SK-N-SH (cell line): ENCODE data around the gene MMD2. TPM values are rescaled to one million over a fixed set of nuclear protein-coding genes. Genes with fewer than 3 reads are reported as not detected.

Experiments
- CTCF ChIA-PET: fragments of 300-600, 350-600 bp; formaldehyde crosslinking; extraction: SDS; loops from one replicate; lab custom pipeline; 2021; lab: Yijun Ruan, JAX
- POLR2A ChIA-PET: fragments of 350-600 bp; sonication (Branson Sonifier 250); formaldehyde crosslinking; extraction: SDS; loops from one replicate; lab custom pipeline; 2020; ENCODE audit warnings: antibody characterized with exemption, inconsistent platforms; lab: Yijun Ruan, JAX
- DNase-seq: peaks from one replicate; pipeline ENCODE4 v3.0.0; 2012
- H2AFZ ChIP-seq: fragments of 200-600 bp; sonication (generic); 2 replicates; pipeline ENCODE4 v1.8.1; 2016; ENCODE audit warnings: antibody characterized with exemption, mild to moderate bottlenecking, low read depth
- H3F3A ChIP-seq: fragments of 200-600 bp; sonication (generic); replicated peaks from 2 replicates; pipeline ENCODE3; 2016; ENCODE audit warnings: antibody characterized with exemption, mild to moderate bottlenecking; ENCODE audit not compliant: insufficient read depth
- H3K27ac ChIP-seq, 2 experiments: fragments of 200-500 bp in 1 of 2; fragments of 200-600 bp in 1 of 2; sonication (Bioruptor generic) in 1 of 2; sonication (generic), shearing (Covaris generic) in 1 of 2; 2 replicates each; pipeline versions ENCODE4 v1.5.1 to v1.6.1; 2014 to 2016; ENCODE audit warnings: low read depth in 2 of 2, inconsistent platforms in 1 of 2, low read length in 1 of 2, mild to moderate bottlenecking in 1 of 2, mixed read lengths in 1 of 2
- H3K27me3 ChIP-seq: fragments of 200-600 bp; sonication (generic), shearing (Covaris generic); 2 replicates; pipeline ENCODE4 v1.6.1; 2016; ENCODE audit warnings: mixed run types; ENCODE audit not compliant: insufficient read depth
- H3K36me3 ChIP-seq, 2 experiments: fragments of 200-500 bp in 1 of 2; fragments of 200-600 bp in 1 of 2; sonication (Bioruptor generic) in 1 of 2; sonication (generic) in 1 of 2; replicated peaks in 1 of 2; 2 replicates each; pipeline versions ENCODE3 to v1.5.1; 2014 to 2016; ENCODE audit warnings: low read length in 1 of 2, mild to moderate bottlenecking in 1 of 2; ENCODE audit not compliant: insufficient read depth in 2 of 2, control insufficient read depth in 1 of 2
- H3K4me1 ChIP-seq, 2 experiments: fragments of 200-500 bp in 1 of 2; fragments of 200-600 bp in 1 of 2; sonication (Bioruptor generic) in 1 of 2; sonication (generic), shearing (Covaris generic) in 1 of 2; 2 replicates each; pipeline versions ENCODE4 v1.5.1 to v1.6.1; 2014 to 2016; ENCODE audit warnings: low read depth in 1 of 2, low read length in 1 of 2, mixed run types in 1 of 2; ENCODE audit not compliant: insufficient read depth in 2 of 2, control insufficient read depth in 1 of 2
- H3K4me2 ChIP-seq: fragments of 200-600 bp; sonication (generic), shearing (Covaris generic); 2 replicates; pipeline ENCODE4 v1.6.1; 2017; ENCODE audit warnings: mixed run types
- H3K4me3 ChIP-seq, 2 experiments: fragments of 200-500 bp in 1 of 2; fragments of 200-600 bp in 1 of 2; sonication (Bioruptor generic) in 1 of 2; sonication (generic), shearing (Covaris generic) in 1 of 2; 2 replicates each; pipeline versions ENCODE4 v1.5.1 to v1.8.1; 2014 to 2016; ENCODE audit warnings: low read depth in 2 of 2, inconsistent platforms in 1 of 2, low read length in 1 of 2, mild to moderate bottlenecking in 1 of 2, mixed read lengths in 1 of 2, moderate library complexity in 1 of 2
- H3K79me2 ChIP-seq: fragments of 200-600 bp; sonication (generic); 2 replicates; pipeline ENCODE4 v1.8.1; 2017; ENCODE audit warnings: mild to moderate bottlenecking; ENCODE audit not compliant: insufficient read depth
- H3K9ac ChIP-seq: fragments of 200-600 bp; sonication (generic); 2 replicates; pipeline ENCODE4 v1.6.1; 2017; ENCODE audit warnings: mixed run types
- H3K9me2 ChIP-seq: fragments of 200-600 bp; sonication (generic); 2 replicates; pipeline ENCODE4 v1.6.1; 2017; ENCODE audit warnings: mixed run types
- H3K9me3 ChIP-seq: fragments of 200-600 bp; sonication (generic); 2 replicates; pipeline ENCODE4 v1.6.1; 2017; ENCODE audit warnings: mixed run types, mild to moderate bottlenecking, moderate library complexity
- H4K20me1 ChIP-seq: fragments of 200-600 bp; sonication (generic); 2 replicates; pipeline ENCODE4 v1.6.1; 2017; ENCODE audit warnings: mild to moderate bottlenecking, mixed run types; ENCODE audit not compliant: insufficient read depth
- CHD2 ChIP-seq: fragments of 150-350 bp; IDR thresholded peaks from 2 replicates; pipeline ENCODE4 v1.6.1; 2018; ENCODE audit warnings: low read length; ENCODE audit not compliant: partially characterized antibody
- EP300 ChIP-seq, 2 experiments: IDR thresholded peaks; 2 replicates each; pipeline versions ENCODE4 v1.4.0 to v1.6.1; 2012; ENCODE audit warnings: borderline replicate concordance in 1 of 2, low read depth in 1 of 2, low read length in 1 of 2
- FOXM1 ChIP-seq: IDR thresholded peaks from 2 replicates; pipeline ENCODE4 v1.4.0; 2012; ENCODE audit warnings: low read depth, mild to moderate bottlenecking
- GATA2 ChIP-seq: sonication (generic); formaldehyde crosslinking; IDR thresholded peaks from 2 replicates; pipeline ENCODE4 v1.5.0; 2020; ENCODE audit warnings: mild to moderate bottlenecking, missing genetic modification reagents
- MAX ChIP-seq: IDR thresholded peaks from 2 replicates; pipeline ENCODE4 v1.4.0; 2012; ENCODE audit warnings: low read depth
- NFIC ChIP-seq: IDR thresholded peaks from 2 replicates; pipeline ENCODE4 v1.4.0; 2012; ENCODE audit warnings: borderline replicate concordance
- RAD21 ChIP-seq: IDR thresholded peaks from 2 replicates; pipeline ENCODE4 v1.6.1; 2012; ENCODE audit warnings: mild to moderate bottlenecking, low read length
- RXRA ChIP-seq: IDR thresholded peaks from 2 replicates; pipeline ENCODE4 v1.4.0; 2012; ENCODE audit warnings: low read depth, mild to moderate bottlenecking, borderline replicate concordance
- TEAD4 ChIP-seq: IDR thresholded peaks from 2 replicates; pipeline ENCODE4 v1.4.0; 2012; ENCODE audit warnings: mild to moderate bottlenecking, borderline replicate concordance; ENCODE audit not compliant: insufficient read depth
- USF2 ChIP-seq: fragments of 150-350 bp; IDR thresholded peaks from 2 replicates; pipeline ENCODE4 v1.6.1; 2017; ENCODE audit warnings: antibody characterized with exemption, low read length, low read depth, borderline replicate concordance
- WGBS: methylation state at CpG from one replicate; pipeline ENCODE4 v1.1.6; 2017; ENCODE audit warnings: low lambda C conversion rate; 5-methylcytosine and 5-hydroxymethylcytosine counted together
- polyA plus RNA-seq, 3 experiments: library from polyadenylated mRNA; depleted of rRNA; stranded (reverse); fragments of >200 nt; gene quantifications; 2 replicates each; pipeline ENCODE4 v1.2.3, GENCODE V29; 2012

MMD2 gene
- polyA plus RNA-seq, 1 of the 3 experiments (the other 2 are of a cell fraction) = not detected

- Histone ChIP-seq H4K20me1 (no peaks in the 10 kb centered on the region), H3K4me1 (no peaks in the 10 kb centered on the region), H3K27ac (no peak overlapping the region), H3K9ac (no peak overlapping the region), H3K36me3 (no peaks in the 10 kb centered on the region), H3F3A (no peaks in the 10 kb centered on the region), H3K4me2 (no peak overlapping the region), H3K79me2 (no peaks in the 10 kb centered on the region), H3K4me3 (no peak overlapping the region), H3K9me3 (0 out of 2 replicates have a peak, but pooled peaks cover 3% of the 10 kb centered on the region), H2AFZ (no peak overlapping the region), H3K27me3 (peaks cover 7% of the 10 kb centered on the region; the same call in 1 of the 2 replicates), H3K9me2 (no peaks in the 10 kb centered on the region)
- POLR2A ChIA-PET = no interaction called here
- DNase-seq = no peak
- 51% methylated on average over 4 of the region's 4 CpGs for WGBS
- no peak for TF ChIP-seq RAD21
- TF ChIP-seq TEAD4 = no peak
- no peak for TF ChIP-seq EP300 (IDR thresholded peaks at IDR 0.05; ENCODE audit: borderline replicate concordance in 1 of 2, low read depth in 1 of 2, low read length in 1 of 2)
- TF ChIP-seq MAX = no peak
- CTCF ChIA-PET = interaction anchor here (1.5 kb wide), 1 partner anchor 18 kb away, joined by 3 read pairs; no protein-coding TSS in a partner anchor
Measured at GRCh38 chr7:4944939-4945338, 14.0 kb downstream of the MMD2 start.

GRCh38 chr7:4943297-4943696, 15.7 kb downstream of the MMD2 start:
- ChIA-PET CTCF (interaction anchor here (1.5 to 2.8 kb wide), 3 partner anchors 13 to 30 kb away, joined by 3 to 10 read pairs (median 5); no protein-coding TSS in a partner anchor), POLR2A (no interaction called here)
- Histone ChIP-seq H3K79me2 (no peaks in the 10 kb centered on the region), H3K27me3 (peaks cover 7% of the 10 kb centered on the region; the same call in 1 of the 2 replicates), H4K20me1 (no peaks in the 10 kb centered on the region), H3K9me3 (no peaks in the 10 kb centered on the region)
- TF ChIP-seq TEAD4 (no peak), CHD2 (no peak), NFIC (no peak), FOXM1 (no peak), RAD21 (no peak), EP300 (IDR thresholded peaks at IDR 0.05; ENCODE audit: borderline replicate concordance in 1 of 2, low read depth in 1 of 2, low read length in 1 of 2) (no peak), RXRA (no peak), USF2 (no peak), GATA2 (CRISPR knock-in tag) (no peak)
- TF ChIP-seq, all 33 proteins: peak for 0
- DNase-seq = no peak
- no peak overlapping the region for H3K4me2 ChIP-seq
- H3K36me3 ChIP-seq = no peaks in the 10 kb centered on the region
- H2AFZ ChIP-seq = no peak overlapping the region
- WGBS = 62% methylated on average over 10 of the region's 10 CpGs
- no peaks in the 10 kb centered on the region for H3K4me1 ChIP-seq
- H3K9me2 ChIP-seq = no peaks in the 10 kb centered on the region
- H3K9ac ChIP-seq = no peak overlapping the region
- no peak overlapping the region for H3K4me3 ChIP-seq
- H3K27ac ChIP-seq = no peak overlapping the region
- H3F3A ChIP-seq = no peaks in the 10 kb centered on the region
